Vagina (tissue), 2 donors: ENCODE measurements around the gene AP2M1.

Source experiments
- CTCF ChIP-seq, 3 experiments: fragments of 450-650 bp in 2 of 3; fragments of 200-600 bp in 1 of 3; sonication (generic) in 1 of 3; IDR thresholded peaks; one replicate each; pipeline ENCODE4 v1.5.1; 2017 to 2019; ENCODE audit warnings: antibody characterized with exemption in 3 of 3, mild to moderate bottlenecking in 2 of 3, moderate library complexity in 2 of 3
- POLR2A ChIP-seq, 2 donors: fragments of 450-650 bp; IDR thresholded peaks; one replicate each; pipeline ENCODE4 v1.6.1; 2017; ENCODE audit warnings: antibody characterized with exemption in 2 of 2, mild to moderate bottlenecking in 2 of 2, moderate library complexity in 2 of 2

DNA sequence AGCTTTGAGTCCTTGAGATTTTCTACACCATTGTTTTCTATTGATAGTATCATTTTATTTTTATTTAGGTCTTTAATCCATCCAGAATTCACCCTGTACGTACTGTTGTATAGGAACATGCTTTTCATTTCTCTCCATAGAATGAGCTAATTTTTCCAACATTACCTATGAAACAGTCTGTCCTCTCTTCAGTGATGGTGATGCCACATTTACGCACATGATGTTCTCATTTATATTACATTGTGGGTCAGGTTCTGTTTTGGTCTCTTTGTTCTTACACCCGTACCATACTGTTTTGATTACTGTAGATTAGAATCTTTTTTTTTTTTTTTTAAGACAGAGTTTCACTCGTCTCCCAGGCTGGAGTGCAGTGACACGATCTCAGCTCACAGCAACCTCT, 37.1 kb downstream of the AP2M1 start:
- no peak for TF ChIP-seq POLR2A (IDR thresholded peaks at IDR 0.05)
- TF ChIP-seq CTCF (IDR thresholded peaks at IDR 0.05), result no peak
